Neutrophil (primary cell): ENCODE results near the gene TSPAN18.

Source experiments
- H3K27ac ChIP-seq: fragments of 200-600 bp; sonication (generic); 2 replicates; pipeline ENCODE4 v1.5.1; 2016; ENCODE audit warnings: mild to moderate bottlenecking, moderate library complexity
- H3K27me3 ChIP-seq: fragments of 200-600 bp; sonication (generic); 2 replicates; pipeline ENCODE4 v1.6.0; 2016; ENCODE audit warnings: mild to moderate bottlenecking
- H3K36me3 ChIP-seq: fragments of 200-600 bp; sonication (generic); 2 replicates; pipeline ENCODE4 v1.5.1; 2017
- H3K4me1 ChIP-seq, 2 experiments: fragments of 200-600 bp in 1 of 2; sonication (generic) in 1 of 2; 1 replicate in 1 of 2; 2 replicates in 1 of 2; pipeline versions ENCODE4 v1.5.1 to v1.6.1; 2013 to 2016; ENCODE audit warnings: low read depth in 1 of 2, low read length in 1 of 2, mild to moderate bottlenecking in 1 of 2, moderate library complexity in 1 of 2; ENCODE audit not compliant: control insufficient read depth in 1 of 2, insufficient read depth in 1 of 2
- H3K4me3 ChIP-seq, 2 experiments: fragments of 200-600 bp in 1 of 2; sonication (generic) in 1 of 2; 1 replicate in 1 of 2; 2 replicates in 1 of 2; pipeline ENCODE4 v1.5.1; 2013 to 2016; ENCODE audit warnings: low read depth in 1 of 2, low read length in 1 of 2, mild to moderate bottlenecking in 1 of 2, moderate library complexity in 1 of 2
- H3K9me3 ChIP-seq: fragments of 200-600 bp; sonication (generic); 2 replicates; pipeline ENCODE4 v1.5.1; 2016
- TF ChIP-seq, protein P1 (sequence below): fragments of 200-600 bp; sonication (generic); IDR thresholded peaks from 2 replicates; pipeline ENCODE4 v1.5.1; 2016; ENCODE audit warnings: antibody characterized with exemption

Gene TSPAN18

DNA sequence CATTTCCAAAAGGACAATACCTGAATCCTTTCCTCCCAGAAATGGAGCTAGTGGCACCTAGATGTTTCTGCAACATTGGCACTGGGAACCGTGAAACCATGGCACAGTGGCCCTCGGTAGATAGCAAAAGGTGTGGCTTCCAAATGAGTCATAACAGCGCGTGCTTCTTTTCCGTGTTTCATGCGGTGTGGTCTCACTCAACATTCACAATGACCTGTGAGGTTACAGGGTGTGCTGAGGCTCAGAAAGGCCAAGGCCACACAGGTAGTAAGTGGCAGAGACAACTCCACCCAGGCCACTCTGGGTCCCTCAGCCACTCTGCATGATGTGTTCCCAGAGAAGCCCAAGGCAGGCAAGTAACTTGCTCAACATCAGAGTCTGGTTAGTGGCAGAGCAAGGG lies 156.5 kb downstream of the TSPAN18 start:
- TF ChIP-seq, protein P1, sequence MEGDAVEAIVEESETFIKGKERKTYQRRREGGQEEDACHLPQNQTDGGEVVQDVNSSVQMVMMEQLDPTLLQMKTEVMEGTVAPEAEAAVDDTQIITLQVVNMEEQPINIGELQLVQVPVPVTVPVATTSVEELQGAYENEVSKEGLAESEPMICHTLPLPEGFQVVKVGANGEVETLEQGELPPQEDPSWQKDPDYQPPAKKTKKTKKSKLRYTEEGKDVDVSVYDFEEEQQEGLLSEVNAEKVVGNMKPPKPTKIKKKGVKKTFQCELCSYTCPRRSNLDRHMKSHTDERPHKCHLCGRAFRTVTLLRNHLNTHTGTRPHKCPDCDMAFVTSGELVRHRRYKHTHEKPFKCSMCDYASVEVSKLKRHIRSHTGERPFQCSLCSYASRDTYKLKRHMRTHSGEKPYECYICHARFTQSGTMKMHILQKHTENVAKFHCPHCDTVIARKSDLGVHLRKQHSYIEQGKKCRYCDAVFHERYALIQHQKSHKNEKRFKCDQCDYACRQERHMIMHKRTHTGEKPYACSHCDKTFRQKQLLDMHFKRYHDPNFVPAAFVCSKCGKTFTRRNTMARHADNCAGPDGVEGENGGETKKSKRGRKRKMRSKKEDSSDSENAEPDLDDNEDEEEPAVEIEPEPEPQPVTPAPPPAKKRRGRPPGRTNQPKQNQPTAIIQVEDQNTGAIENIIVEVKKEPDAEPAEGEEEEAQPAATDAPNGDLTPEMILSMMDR, result no peak
- H3K27ac ChIP-seq, result no peak overlapping the region
- H3K27me3 ChIP-seq, result peaks cover 22% of the 10 kb centered on the region
- no peaks in the 10 kb centered on the region for H3K4me1 ChIP-seq
- H3K9me3 ChIP-seq, result no peaks in the 10 kb centered on the region
- no peak overlapping the region for H3K4me3 ChIP-seq
- no peaks in the 10 kb centered on the region for H3K36me3 ChIP-seq

DNA sequence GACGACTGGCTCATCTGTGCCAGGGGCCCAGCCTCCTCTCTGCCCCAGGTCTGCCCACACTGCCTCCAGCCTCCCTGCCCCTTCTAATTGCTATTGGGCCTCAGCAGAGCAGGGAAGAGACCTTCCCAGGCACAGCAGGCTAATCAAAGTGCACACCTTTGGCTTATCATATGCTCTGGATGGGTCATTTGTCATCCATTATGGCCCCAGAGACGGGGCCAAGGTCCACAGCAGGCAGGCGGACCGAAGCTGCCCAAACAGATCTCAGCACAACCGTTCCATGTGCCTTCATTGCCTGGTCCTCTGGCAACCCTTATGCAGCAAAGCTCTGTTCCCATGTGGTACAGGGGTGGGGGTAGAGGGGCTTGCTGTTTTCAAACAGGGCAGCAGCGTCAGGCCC lies 157.3 kb downstream of the TSPAN18 start:
- TF ChIP-seq, protein P1, result no peak
- H3K9me3 ChIP-seq, result no peaks in the 10 kb centered on the region
- H3K27me3 ChIP-seq, result peaks cover 15% of the 10 kb centered on the region
- no peak overlapping the region for H3K4me3 ChIP-seq
- no peaks in the 10 kb centered on the region for H3K4me1 ChIP-seq
- H3K27ac ChIP-seq, result no peak overlapping the region
- H3K36me3 ChIP-seq, result no peaks in the 10 kb centered on the region

DNA sequence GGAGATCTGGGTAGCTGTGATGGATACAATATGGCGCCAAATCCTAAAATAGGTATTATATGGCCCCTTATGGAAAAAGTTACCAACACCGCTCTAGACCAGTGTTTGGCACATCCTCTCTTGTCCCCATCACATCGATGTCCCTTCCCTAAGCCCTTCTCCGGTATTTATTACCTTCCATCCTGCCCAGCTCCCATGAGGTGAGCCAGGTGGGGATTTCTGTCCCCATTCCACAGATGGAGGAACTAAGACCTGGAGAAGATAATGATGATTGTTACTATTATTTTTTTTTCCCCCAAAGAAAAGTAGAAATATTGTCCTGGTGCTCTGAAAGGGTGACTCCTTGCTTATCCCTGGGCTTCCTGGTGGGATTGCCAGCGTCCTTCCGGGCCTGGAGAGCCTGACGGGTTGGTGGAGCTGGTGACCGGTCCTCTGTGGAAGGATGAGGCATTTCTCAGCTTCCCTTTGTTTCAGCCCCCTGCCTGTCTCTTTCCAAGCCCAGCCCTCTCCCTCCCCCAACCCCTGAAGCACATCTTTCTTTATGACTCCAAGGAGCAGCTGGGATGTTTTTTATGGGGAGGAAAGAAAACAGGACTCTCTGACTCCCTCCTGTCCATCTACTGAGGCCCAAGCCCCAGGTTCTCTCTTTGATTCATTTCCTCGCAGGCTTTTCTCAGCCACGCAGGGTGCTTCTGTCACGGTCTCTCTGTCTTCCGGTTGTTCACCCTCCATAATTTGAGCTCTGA lies 158.5 kb downstream of the TSPAN18 start:
- H3K4me1 ChIP-seq, result no peaks in the 10 kb centered on the region
- TF ChIP-seq, protein P1, result no peak
- no peak overlapping the region for H3K4me3 ChIP-seq
- H3K36me3 ChIP-seq, result no peaks in the 10 kb centered on the region
- H3K27ac ChIP-seq, result no peak overlapping the region
- H3K27me3 ChIP-seq, result peaks cover 14% of the 10 kb centered on the region
- H3K9me3 ChIP-seq, result no peaks in the 10 kb centered on the region

DNA sequence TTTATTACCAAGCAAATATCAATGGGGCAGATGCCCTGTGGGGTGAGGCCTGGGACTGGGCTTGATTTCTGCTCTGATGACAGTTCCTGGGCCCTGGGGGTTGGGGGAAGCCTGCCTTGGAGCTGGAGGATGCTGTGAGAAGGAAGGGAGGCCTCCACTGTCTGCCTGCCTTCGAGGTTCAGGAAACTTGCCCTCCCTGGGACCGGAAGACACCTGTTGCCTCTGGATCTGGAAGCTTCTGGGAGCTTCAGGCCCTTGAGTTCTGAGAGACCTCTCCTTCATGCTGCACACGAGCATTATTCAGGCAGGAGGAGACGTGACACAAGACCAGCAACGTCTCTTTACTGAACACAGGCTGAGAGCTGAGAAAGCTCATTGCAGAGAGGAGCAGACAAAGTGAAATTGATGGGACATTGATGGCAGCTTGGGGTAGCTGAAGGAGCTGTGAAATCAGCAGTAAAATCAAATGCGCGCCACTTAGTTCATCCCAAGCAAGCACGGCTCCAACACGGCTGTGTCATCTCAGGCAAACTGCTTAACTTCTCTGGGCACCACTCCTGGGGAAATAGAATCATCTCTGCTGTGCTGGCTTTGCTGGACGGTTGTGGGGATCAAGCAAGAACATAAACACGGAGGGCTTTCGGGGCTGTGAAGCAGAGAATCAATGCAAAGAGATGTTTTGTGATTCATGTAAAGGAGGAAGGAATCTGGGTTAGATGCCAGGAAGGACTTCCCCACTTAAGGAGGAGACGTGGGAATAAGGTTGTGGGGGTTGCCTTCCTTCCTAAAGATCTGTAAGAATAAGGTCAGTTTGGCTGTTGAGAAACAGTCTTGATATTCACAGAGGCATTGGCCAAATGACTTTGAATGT lies 159.4 kb downstream of the TSPAN18 start:
- no peak overlapping the region for H3K4me3 ChIP-seq
- peaks cover 14% of the 10 kb centered on the region for H3K27me3 ChIP-seq
- TF ChIP-seq, protein P1, result no peak
- no peaks in the 10 kb centered on the region for H3K36me3 ChIP-seq
- no peaks in the 10 kb centered on the region for H3K4me1 ChIP-seq
- H3K27ac ChIP-seq, result no peak overlapping the region
- H3K9me3 ChIP-seq, result no peaks in the 10 kb centered on the region

DNA sequence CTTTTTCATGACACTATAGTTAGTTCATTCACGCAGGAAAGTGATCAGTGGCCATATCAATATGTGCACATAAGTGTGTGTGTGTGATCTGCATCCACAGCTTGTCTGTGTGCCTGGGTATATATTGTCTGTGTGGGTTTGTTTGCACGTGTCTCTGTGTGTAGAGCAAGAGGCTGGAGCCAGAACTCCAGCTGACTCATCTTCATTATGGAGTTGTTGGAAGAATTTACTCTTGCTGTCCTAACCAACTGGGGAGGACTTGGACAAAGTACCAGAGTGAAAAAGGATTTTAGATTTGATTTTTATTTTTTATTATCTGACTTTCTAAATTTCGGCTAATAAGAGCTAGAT lies 160.0 kb downstream of the TSPAN18 start:
- Histone ChIP-seq H3K9me3 (no peaks in the 10 kb centered on the region), H3K4me1 (no peaks in the 10 kb centered on the region), H3K36me3 (no peaks in the 10 kb centered on the region), H3K27ac (no peak overlapping the region), H3K27me3 (peaks cover 14% of the 10 kb centered on the region), H3K4me3 (no peak overlapping the region)
- TF ChIP-seq, protein P1, result no peak
